ENCODE results near the gene SOX9.

The SOX9 gene

GRCh38 chr17:72165192-72165866, 44.5 kb downstream of the SOX9 start:
- no peak for DNase-seq

- DNase-seq = no peak
These were observed 45.1 kb downstream of the SOX9 start for GRCh38 chr17:72165867-72166439.

GRCh38 chr17:72167593-72167992, 46.8 kb downstream of the SOX9 start:
- DNase-seq = no peak

- no peak for DNase-seq
These were observed 49.0 kb downstream of the SOX9 start for GRCh38 chr17:72169823-72170222.

- DNase-seq = no peak
These were observed 51.2 kb downstream of the SOX9 start for GRCh38 chr17:72171703-72172667.

GRCh38 chr17:72173499-72174116, 52.8 kb downstream of the SOX9 start:
- DNase-seq = no peak

- DNase-seq = no peak
These were observed 54.4 kb downstream of the SOX9 start for GRCh38 chr17:72175263-72175662.

All from activated CD8-positive, alpha-beta memory T cell treated with anti-CD3 and anti-CD28 coated beads for 24 hours (primary cell).